Stimulated activated CD4-positive, alpha-beta T cell treated with anti-CD3 and anti-CD28 coated beads, Interleukin-1b, Interleukin-23, amount 100 ng/mL, for 24 hours (primary cell): ENCODE data around the gene EPAS1.
"Not testable (repeated sequence)": the region's sequence is repeated elsewhere in the genome, so short reads cannot be mapped to it uniquely, and the experiment has no call there.

Experiments used
- DNase-seq, 4 experiments: peaks; one replicate each; pipeline ENCODE4 v3.0.0-alpha.2; 2020; ENCODE audit warnings: low read depth in 4 of 4, low spot score in 1 of 4

Gene EPAS1

GRCh38 chr2:46381871-46382270 is 84.7 kb downstream of the EPAS1 start:
- no peak for DNase-seq

- no peak for DNase-seq
Observed at GRCh38 chr2:46382331-46383112, 85.3 kb downstream of the EPAS1 start.

- DNase-seq, result no peak
Observed at GRCh38 chr2:46383113-46383395, 85.8 kb downstream of the EPAS1 start.

- DNase-seq, result no peak
Observed at GRCh38 chr2:46383784-46384456, 86.7 kb downstream of the EPAS1 start.

DNA sequence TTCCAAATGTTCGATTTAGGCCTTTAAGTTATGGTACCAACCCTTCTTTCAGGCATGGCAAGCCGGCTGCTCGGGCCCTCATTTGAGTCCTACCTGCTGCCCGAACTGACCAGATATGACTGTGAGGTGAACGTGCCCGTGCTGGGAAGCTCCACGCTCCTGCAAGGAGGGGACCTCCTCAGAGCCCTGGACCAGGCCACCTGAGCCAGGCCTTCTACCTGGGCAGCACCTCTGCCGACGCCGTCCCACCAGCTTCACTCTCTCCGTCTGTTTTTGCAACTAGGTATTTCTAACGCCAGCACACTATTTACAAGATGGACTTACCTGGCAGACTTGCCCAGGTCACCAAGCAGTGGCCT is 87.2 kb downstream of the EPAS1 start:
- DNase-seq, result no peak

DNA sequence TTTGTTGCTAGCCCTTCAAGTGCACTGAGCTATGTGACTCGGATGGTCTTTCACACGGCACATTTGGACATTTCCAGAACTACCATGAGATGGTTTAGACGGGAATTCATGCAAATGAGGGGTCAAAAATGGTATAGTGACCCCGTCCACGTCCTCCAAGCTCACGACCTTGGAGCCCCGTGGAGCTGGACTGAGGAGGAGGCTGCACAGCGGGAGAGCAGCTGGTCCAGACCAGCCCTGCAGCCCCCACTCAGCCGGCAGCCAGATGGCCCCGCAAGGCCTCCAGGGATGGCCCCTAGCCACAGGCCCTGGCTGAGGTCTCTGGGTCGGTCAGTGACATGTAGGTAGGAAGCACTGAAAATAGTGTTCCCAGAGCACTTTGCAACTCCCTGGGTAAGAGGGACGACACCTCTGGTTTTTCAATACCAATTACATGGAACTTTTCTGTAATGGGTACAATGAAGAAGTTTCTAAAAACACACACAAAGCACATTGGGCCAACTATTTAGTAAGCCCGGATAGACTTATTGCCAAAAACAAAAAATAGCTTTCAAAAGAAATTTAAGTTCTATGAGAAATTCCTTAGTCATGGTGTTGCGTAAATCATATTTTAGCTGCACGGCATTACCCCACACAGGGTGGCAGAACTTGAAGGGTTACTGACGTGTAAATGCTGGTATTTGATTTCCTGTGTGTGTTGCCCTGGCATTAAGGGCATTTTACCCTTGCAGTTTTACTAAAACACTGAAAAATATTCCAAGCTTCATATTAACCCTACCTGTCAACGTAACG is 88.8 kb downstream of the EPAS1 start:
- DNase-seq, result no peak

GRCh38 chr2:46386763-46387162 is 89.6 kb downstream of the EPAS1 start:
- DNase-seq, result no peak

DNA sequence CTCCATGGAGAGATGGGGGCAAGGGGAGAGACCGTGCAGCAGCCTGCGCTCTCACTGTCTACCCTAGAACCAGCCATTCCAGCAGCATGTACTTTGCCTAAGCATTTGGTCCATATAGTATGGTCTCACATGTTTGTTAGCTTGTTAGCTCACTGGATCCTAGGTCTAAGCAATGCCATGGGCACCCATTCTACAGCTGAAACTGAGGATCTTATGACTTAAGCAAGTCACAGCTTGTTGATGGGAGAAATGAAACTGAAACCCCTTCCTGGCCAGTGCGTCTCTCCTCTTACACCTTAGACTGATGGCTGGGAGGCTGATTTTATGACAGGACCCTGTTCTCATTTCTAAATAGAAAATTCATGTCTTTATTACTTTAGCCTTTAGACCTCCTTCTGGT is 90.1 kb downstream of the EPAS1 start:
- DNase-seq, result no peak

DNA sequence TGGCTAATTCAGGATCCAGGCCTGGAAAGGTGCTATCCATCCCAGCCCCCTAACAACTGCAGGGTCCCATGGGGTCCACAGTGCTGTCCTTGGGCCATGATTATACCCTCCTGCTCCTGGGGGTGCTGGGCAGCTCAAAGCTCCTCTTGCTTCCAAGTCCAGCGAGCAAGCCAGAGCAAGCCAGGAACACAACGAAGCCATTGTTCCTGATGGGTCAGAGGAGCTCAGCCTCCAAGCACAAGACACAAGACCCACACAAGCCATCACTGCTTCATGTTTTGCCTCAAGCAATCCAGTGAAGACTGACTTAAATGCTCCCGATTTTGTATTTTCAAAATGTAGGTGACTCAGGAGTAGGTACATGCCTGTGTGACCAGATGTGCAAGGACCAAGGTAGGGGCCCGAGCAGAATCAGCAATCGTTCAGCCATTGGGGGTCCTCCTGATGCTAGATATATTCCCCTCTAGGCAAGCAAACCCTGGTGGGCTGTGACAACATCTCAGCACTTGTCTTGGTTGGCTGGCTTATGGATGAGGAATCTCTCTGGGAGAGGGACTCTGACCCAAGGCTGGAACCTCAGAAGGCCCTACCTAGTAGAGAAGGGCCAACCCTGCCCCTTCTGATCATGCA is 90.8 kb downstream of the EPAS1 start:
- DNase-seq, result no peak

GRCh38 chr2:46388881-46389280 is 91.7 kb downstream of the EPAS1 start:
- no peak for DNase-seq

DNA sequence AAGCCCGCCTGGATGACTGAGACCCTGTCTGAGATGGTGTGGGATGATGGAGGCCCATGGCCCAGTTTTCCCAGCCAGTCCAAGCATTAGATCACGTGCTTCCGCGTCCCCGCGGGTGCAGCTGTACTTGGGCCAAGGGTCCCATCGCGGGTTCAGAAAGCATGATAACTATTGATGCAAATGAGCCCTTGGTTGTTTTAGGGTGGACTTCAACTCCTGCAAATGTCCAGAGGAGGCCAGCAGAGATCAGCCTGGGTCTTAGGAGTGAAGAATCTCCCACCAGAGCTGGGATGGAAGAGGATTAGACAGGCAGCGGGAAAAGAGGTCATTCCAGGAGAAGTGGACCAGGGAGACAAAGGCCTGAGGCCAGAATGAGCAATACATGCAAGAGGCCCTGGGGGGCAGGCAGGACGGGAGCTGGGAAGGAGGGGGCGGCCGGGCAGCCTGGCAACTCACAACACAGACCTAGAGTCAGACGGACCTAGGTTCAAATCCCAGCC is 92.3 kb downstream of the EPAS1 start:
- no peak for DNase-seq

GRCh38 chr2:46390036-46390435 is 92.8 kb downstream of the EPAS1 start:
- DNase-seq, result no peak

DNA sequence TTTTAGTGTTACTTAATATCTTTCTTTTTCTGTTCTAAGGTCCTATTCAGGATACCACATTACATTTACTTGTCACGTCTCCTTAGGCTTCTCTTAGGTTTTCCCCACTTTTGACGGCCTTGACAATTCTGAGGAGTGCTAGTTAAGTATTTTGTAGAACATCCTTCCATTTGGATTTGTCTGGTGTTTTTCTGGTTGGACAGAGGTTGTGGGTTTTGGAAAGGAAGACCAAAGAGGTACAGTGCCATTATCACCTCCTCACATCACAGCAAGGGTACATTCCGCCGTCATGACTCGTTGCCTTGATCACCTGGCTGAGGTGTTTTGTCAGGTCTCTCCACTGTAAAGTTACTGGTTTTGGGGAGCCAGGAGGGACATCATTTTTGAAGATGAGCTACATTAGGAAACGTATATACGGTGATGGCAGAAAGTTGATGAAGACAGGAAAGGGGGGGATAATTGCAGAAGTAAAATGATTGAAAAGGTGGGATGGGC is 93.7 kb downstream of the EPAS1 start:
- no peak for DNase-seq

- no peak for DNase-seq
Observed at GRCh38 chr2:46392561-46393346, 95.5 kb downstream of the EPAS1 start.

DNA sequence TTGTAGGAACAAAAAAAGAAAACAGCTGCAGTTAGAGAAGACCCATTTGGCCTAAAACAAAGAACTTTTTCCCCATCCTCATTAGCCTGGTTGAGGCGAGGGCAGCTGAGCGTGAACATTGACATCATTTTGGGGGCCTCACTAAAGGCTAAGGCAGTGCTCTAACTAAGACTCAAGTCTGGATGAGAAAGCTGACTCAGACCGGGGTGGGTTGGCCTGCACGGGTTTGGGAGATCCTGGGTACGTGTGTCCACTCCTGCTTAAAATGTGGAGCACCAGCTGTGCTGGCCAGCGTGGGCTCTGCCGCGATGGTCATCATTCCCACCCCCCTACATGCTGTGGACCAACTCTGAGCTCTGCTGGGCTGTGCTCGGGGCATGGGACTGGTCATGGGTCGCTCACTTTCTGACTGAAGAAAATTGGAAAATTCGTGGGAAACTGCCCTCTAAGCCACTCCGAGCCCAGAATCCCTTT is 96.2 kb downstream of the EPAS1 start:
- DNase-seq, result no peak

DNA sequence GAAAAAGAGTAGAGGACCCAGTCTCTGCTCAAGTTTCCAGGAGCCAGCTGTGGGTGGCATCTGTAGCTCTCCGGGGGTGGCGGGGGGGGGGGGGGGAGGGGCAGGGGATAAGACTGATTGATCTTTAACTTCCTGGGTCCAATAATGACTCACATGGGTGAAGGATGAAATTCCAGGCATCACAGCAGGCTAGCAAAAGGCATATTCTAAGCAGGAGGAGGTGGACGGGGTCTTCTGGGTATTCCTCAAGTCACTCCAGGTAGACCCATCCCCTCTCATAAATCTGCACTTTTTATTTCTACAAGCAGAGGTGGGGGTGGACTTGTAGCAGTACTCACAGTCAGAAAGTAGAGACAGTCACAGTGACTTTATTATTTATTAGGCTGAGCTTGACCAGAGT is 96.7 kb downstream of the EPAS1 start:
- DNase-seq, result no peak

DNA sequence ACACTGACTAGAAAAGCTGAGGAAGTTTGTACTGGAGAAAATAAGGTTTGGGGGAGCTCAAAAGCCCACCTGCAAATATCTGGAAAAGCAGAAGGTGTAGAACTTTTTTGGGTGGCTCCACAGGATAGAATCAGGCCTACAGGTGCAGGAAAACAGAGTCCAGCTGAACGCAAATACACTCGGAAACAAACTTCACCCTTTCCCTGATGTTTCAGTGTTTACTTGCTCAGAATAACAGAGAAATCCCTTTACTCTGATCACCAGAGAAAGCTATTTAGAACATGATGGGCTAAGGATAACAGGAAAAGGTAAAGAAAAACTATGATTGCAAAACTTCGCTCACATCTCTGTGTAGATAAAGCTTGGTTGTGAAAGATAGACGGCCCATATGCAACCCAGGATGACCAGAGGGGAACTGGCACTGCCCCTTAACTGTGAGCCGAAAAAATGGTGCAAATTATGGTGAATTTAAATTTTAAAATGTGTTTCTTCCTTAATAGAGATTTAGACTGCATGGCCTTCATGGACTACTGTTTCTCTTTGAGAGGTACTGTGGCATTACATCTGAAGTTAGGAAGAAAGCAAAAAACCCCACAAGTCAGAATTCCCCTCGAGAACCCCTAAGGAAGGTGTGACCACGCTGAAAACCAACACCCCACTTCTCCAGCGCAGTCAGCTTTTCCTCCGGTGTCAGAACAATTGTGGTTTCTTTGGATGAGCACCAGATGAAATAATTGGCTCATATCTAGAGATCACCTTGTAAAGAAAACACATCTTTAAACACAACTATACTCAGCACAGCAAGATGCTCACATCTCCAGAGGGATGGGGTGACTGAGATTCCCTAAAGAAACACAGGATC is 97.7 kb downstream of the EPAS1 start:
- peak in 1 of 4 experiments; percentile 4 for DNase-seq

GRCh38 chr2:46395730-46396129 is 98.5 kb downstream of the EPAS1 start:
- DNase-seq, result not testable (repeated sequence)

DNA sequence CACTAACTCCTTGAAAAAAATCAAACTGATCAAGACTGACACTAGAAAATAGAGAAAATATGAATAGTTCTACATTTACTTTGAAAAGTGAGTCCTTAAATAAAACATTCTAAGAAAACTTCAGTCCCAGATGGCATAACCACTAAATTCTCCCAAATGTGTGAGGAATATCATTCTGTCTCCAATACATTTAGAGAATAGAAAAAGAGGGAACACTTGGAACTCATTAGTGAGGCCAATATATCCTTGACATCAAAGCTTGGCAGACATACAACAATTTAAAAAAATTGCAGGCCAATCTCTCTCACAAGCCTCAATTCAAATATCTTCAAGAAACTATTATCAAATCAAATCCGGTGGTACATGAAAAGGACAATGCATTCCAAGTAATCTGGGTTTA is 102.8 kb downstream of the EPAS1 start:
- DNase-seq, result no peak

GRCh38 chr2:46402874-46403273 is 105.7 kb downstream of the EPAS1 start:
- no peak for DNase-seq
